ENCODE measurements around the gene UCHL1.
"Not testable (repeated sequence)": the region's sequence is repeated elsewhere in the genome, so short reads cannot be mapped to it uniquely, and the experiment has no call there.

UCHL1 gene

DNA sequence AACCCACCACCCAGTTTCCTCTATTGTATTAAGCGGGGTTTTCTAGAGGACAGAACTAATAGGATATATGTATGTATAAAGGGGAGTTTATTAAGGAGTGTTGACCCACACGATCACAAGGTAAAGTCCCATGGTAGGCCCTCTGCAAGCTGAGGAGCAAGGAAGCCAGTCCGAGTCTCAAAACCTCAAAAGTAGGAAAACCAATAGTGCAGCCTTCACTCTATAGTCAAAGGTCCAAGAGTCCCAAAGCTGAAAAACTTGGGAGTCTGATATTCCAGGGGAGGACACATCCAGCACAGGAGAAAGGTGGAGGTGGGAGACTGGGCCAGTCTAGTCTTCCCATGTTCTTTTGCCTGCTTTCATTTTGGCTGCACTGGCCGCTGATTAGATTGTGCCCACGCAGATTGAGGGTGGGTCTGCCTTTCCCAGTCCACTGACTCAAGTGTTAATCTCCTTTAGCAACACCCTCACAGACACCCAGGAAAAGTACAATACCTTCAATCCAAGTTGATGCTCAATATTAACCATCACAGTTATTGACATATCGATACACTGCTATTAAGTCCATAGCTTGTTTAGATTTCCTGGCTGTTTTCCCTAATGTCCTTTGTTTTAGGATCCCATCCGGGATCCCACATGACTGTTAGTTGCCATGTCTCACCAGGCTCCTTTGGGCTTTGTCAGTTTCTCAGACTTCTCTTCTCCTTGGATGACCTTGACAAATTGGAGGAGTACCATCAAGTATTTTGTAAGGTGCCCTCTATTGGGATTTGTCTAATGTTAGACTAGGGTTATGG, 12.2 kb downstream of the UCHL1 start:
- Histone ChIP-seq H3K27me3 (ENCODE audit: insufficient read depth, poor library complexity, severe bottlenecking) (no peaks in the 10 kb centered on the region), H3K27ac (replicated peaks) (no peak overlapping the region), H3K4me3 (replicated peaks; ENCODE audit: insufficient read depth, low read length) (no peak overlapping the region)
- no peak for DNase-seq (ENCODE audit: low read depth in 1 of 2, low spot score in 1 of 2)
- TF ChIP-seq POLR2AphosphoS5 (IDR thresholded peaks at IDR 0.05; ENCODE audit: low read depth) (no peak), SPI1 (IDR thresholded peaks at IDR 0.05; ENCODE audit: borderline replicate concordance, low read depth) (no peak), GABPA (IDR thresholded peaks at IDR 0.05; ENCODE audit: low read depth) (no peak)
- TF ChIP-seq, protein P1, sequence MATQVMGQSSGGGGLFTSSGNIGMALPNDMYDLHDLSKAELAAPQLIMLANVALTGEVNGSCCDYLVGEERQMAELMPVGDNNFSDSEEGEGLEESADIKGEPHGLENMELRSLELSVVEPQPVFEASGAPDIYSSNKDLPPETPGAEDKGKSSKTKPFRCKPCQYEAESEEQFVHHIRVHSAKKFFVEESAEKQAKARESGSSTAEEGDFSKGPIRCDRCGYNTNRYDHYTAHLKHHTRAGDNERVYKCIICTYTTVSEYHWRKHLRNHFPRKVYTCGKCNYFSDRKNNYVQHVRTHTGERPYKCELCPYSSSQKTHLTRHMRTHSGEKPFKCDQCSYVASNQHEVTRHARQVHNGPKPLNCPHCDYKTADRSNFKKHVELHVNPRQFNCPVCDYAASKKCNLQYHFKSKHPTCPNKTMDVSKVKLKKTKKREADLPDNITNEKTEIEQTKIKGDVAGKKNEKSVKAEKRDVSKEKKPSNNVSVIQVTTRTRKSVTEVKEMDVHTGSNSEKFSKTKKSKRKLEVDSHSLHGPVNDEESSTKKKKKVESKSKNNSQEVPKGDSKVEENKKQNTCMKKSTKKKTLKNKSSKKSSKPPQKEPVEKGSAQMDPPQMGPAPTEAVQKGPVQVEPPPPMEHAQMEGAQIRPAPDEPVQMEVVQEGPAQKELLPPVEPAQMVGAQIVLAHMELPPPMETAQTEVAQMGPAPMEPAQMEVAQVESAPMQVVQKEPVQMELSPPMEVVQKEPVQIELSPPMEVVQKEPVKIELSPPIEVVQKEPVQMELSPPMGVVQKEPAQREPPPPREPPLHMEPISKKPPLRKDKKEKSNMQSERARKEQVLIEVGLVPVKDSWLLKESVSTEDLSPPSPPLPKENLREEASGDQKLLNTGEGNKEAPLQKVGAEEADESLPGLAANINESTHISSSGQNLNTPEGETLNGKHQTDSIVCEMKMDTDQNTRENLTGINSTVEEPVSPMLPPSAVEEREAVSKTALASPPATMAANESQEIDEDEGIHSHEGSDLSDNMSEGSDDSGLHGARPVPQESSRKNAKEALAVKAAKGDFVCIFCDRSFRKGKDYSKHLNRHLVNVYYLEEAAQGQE (IDR thresholded peaks at IDR 0.05; ENCODE audit: insufficient replicate concordance, low read depth): no peak
- TF ChIP-seq, protein P2, sequence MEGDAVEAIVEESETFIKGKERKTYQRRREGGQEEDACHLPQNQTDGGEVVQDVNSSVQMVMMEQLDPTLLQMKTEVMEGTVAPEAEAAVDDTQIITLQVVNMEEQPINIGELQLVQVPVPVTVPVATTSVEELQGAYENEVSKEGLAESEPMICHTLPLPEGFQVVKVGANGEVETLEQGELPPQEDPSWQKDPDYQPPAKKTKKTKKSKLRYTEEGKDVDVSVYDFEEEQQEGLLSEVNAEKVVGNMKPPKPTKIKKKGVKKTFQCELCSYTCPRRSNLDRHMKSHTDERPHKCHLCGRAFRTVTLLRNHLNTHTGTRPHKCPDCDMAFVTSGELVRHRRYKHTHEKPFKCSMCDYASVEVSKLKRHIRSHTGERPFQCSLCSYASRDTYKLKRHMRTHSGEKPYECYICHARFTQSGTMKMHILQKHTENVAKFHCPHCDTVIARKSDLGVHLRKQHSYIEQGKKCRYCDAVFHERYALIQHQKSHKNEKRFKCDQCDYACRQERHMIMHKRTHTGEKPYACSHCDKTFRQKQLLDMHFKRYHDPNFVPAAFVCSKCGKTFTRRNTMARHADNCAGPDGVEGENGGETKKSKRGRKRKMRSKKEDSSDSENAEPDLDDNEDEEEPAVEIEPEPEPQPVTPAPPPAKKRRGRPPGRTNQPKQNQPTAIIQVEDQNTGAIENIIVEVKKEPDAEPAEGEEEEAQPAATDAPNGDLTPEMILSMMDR (IDR thresholded peaks at IDR 0.05; ENCODE audit: insufficient read depth, low read length): no peak

DNA sequence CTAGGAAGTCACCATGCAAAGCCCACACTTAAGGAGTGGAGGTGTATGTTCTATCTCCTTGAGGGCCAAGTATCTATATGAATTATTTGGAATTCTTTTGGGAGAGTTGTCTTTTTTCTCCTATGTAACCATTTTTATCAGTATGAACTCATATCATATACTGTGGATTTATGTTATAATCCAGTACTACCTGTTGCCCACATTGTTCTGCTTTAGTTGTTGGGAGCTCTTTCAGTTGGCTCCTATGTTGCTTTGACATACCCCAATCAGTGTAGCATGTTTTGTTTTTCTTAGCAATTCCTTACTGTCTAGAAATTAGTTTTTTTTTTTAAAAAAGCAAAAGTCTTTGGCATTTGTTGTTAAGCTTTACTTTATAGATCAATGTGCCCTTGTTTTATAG, 13.0 kb downstream of the UCHL1 start:
- no peak overlapping the region for H3K27ac ChIP-seq (replicated peaks)
- H3K27me3 ChIP-seq (ENCODE audit: insufficient read depth, poor library complexity, severe bottlenecking): no peaks in the 10 kb centered on the region
- no peak for DNase-seq (ENCODE audit: low read depth in 1 of 2, low spot score in 1 of 2)
- TF ChIP-seq, protein P1 (IDR thresholded peaks at IDR 0.05; ENCODE audit: insufficient replicate concordance, low read depth): no peak
- TF ChIP-seq GABPA (IDR thresholded peaks at IDR 0.05; ENCODE audit: low read depth) (no peak), POLR2AphosphoS5 (IDR thresholded peaks at IDR 0.05; ENCODE audit: low read depth) (no peak), SPI1 (IDR thresholded peaks at IDR 0.05; ENCODE audit: borderline replicate concordance, low read depth) (no peak)
- TF ChIP-seq, protein P2 (IDR thresholded peaks at IDR 0.05; ENCODE audit: insufficient read depth, low read length): no peak
- no peak overlapping the region for H3K4me3 ChIP-seq (replicated peaks; ENCODE audit: insufficient read depth, low read length)

DNA sequence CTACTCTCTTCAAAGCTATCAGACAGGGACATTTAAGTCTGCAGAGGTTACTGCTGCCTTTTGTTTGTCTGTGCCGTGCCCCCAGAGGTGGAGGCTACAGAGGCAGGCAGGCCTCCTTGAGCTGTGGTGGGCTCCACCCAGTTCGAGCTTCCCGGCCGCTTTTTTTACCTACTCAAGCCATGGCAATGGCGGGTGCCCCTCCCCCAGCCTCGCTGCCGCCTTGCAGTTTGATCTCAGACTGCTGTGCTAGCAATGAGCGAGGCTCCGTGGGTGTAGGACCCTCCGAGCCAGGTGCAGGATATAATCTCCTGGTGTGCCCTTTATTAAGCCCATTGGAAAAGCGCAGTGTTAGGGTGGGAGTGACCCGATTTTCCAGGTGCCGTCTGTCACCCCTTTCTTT, 19.2 kb downstream of the UCHL1 start:
- H3K4me3 ChIP-seq (replicated peaks; ENCODE audit: insufficient read depth, low read length); H3K27ac ChIP-seq (replicated peaks); DNase-seq (ENCODE audit: low read depth in 1 of 2, low spot score in 1 of 2); H3K27me3 ChIP-seq (ENCODE audit: insufficient read depth, poor library complexity, severe bottlenecking): not testable (repeated sequence)

DNA sequence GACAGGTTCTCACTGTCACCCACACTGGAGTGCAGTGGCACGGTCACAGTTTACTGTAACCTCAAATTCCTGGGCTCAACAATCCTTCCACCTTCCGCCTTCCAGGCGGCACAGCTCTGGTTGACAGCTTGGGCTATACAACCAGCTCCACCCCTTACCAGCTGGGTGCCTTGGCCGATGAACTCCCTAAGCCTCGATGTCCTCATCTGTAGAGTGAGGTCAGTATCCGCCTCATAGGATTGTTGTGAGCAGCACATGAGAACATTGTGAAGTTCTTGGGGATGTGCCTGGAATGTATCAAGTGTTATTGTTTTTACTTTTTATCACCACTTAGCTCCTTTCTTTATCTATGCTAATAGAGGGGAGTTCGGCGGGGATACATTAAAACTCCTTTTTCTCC, 23.3 kb downstream of the UCHL1 start:
- TF ChIP-seq, protein P1 (IDR thresholded peaks at IDR 0.05; ENCODE audit: insufficient replicate concordance, low read depth): no peak
- TF ChIP-seq GABPA (IDR thresholded peaks at IDR 0.05; ENCODE audit: low read depth) (no peak), SPI1 (IDR thresholded peaks at IDR 0.05; ENCODE audit: borderline replicate concordance, low read depth) (no peak), POLR2AphosphoS5 (IDR thresholded peaks at IDR 0.05; ENCODE audit: low read depth) (no peak)
- TF ChIP-seq, protein P2 (IDR thresholded peaks at IDR 0.05; ENCODE audit: insufficient read depth, low read length): no peak
- H3K27me3 ChIP-seq (ENCODE audit: insufficient read depth, poor library complexity, severe bottlenecking): no peaks in the 10 kb centered on the region
- no peak overlapping the region for H3K27ac ChIP-seq (replicated peaks)
- no peak overlapping the region for H3K4me3 ChIP-seq (replicated peaks; ENCODE audit: insufficient read depth, low read length)
- no peak for DNase-seq (ENCODE audit: low read depth in 1 of 2, low spot score in 1 of 2)

All from HL-60 (cell line).